Measurements from ENCODE around the gene CTRL.

GRCh38 chr16:67915831-67916723, 15.6 kb downstream of the CTRL start:
- TF ChIP-seq EP300 (IDR thresholded peaks at IDR 0.05; ENCODE audit: borderline replicate concordance in 1 of 2, low read depth in 1 of 2, low read length in 1 of 2): no peak
- TF ChIP-seq, protein P1, sequence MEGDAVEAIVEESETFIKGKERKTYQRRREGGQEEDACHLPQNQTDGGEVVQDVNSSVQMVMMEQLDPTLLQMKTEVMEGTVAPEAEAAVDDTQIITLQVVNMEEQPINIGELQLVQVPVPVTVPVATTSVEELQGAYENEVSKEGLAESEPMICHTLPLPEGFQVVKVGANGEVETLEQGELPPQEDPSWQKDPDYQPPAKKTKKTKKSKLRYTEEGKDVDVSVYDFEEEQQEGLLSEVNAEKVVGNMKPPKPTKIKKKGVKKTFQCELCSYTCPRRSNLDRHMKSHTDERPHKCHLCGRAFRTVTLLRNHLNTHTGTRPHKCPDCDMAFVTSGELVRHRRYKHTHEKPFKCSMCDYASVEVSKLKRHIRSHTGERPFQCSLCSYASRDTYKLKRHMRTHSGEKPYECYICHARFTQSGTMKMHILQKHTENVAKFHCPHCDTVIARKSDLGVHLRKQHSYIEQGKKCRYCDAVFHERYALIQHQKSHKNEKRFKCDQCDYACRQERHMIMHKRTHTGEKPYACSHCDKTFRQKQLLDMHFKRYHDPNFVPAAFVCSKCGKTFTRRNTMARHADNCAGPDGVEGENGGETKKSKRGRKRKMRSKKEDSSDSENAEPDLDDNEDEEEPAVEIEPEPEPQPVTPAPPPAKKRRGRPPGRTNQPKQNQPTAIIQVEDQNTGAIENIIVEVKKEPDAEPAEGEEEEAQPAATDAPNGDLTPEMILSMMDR (IDR thresholded peaks at IDR 0.05): no peak
- TF ChIP-seq USF1 (IDR thresholded peaks at IDR 0.05; ENCODE audit: borderline replicate concordance, low read depth): no peak

Measured in SK-N-SH (cell line).